HepG2 (cell line): ENCODE data around the gene TSPYL4. TPM values are rescaled to one million over a fixed set of nuclear protein-coding genes. Genes with fewer than 3 reads are reported as not detected.

Experiments
- CSRNP1 ChIP-seq: sonication (generic); formaldehyde crosslinking; IDR thresholded peaks from 2 replicates; pipeline ENCODE4 v1.8.1; 2023; ENCODE audit warnings: mild to moderate bottlenecking, missing genetic modification reagents
- ELK4 ChIP-seq: sonication (generic); formaldehyde crosslinking; IDR thresholded peaks from 2 replicates; pipeline ENCODE4 v1.9.0; 2021; ENCODE audit warnings: missing genetic modification reagents, borderline replicate concordance
- GATA4 ChIP-seq: sonication (generic); IDR thresholded peaks from 2 replicates; pipeline ENCODE4 v1.6.1; 2016; ENCODE audit warnings: antibody characterized with exemption, low read depth, borderline replicate concordance
- GATAD2A ChIP-seq: IDR thresholded peaks from 2 replicates; pipeline ENCODE4 v1.6.1; 2016
- ISL2 ChIP-seq: sonication (generic); formaldehyde crosslinking; IDR thresholded peaks from 2 replicates; pipeline ENCODE4 v1.5.0; 2020; ENCODE audit warnings: missing genetic modification reagents
- KAT8 ChIP-seq: IDR thresholded peaks from 2 replicates; pipeline ENCODE4 v1.6.1; 2016; ENCODE audit warnings: missing genetic modification reagents, missing compliant biosample characterization
- PITX1 ChIP-seq: sonication (generic); formaldehyde crosslinking; IDR thresholded peaks from 2 replicates; pipeline ENCODE4 v1.5.1; 2020; ENCODE audit warnings: mild to moderate bottlenecking, missing genetic modification reagents
- RFX3 ChIP-seq: IDR thresholded peaks from 2 replicates; pipeline ENCODE4 v1.6.1; 2016; ENCODE audit warnings: missing biosample characterization, missing genetic modification reagents
- RFXAP ChIP-seq: sonication (generic); formaldehyde crosslinking; IDR thresholded peaks from 2 replicates; pipeline ENCODE4 v1.4.0; 2020; ENCODE audit warnings: missing genetic modification reagents, borderline replicate concordance
- ZBTB25 ChIP-seq: IDR thresholded peaks from 2 replicates; pipeline ENCODE4 v1.6.1; 2018; ENCODE audit warnings: missing genetic modification reagents
- ZNF30 ChIP-seq: sonication (generic); formaldehyde crosslinking; IDR thresholded peaks from 2 replicates; pipeline ENCODE4 v1.5.0; 2020; ENCODE audit warnings: mild to moderate bottlenecking, missing genetic modification reagents
- ZNF781 ChIP-seq: sonication (generic); formaldehyde crosslinking; IDR thresholded peaks from 2 replicates; pipeline ENCODE4 v1.5.1; 2020; ENCODE audit warnings: borderline replicate concordance, mild to moderate bottlenecking, missing genetic modification reagents; ENCODE audit errors: not compliant biosample characterization
- polyA plus RNA-seq, 8 experiments: library from polyadenylated mRNA; depleted of rRNA in 3 of 8; stranded (reverse) in 7 of 8; unstranded in 1 of 8; fragments of >200 nt; fragmentation: Illumina TruSeq in 4 of 8; extraction: Trizol in 4 of 8; gene quantifications; 2 replicates each; pipeline versions ENCODE4 v1.2.1 to v1.2.3, GENCODE V29; 2011 to 2016; ENCODE audit warnings: low read depth in 4 of 8, missing spikeins in 1 of 8, mixed read lengths in 1 of 8; ENCODE audit not compliant: insufficient read depth in 1 of 8
- total RNA-seq, 5 experiments: library from RNA; depleted of rRNA; stranded (reverse); fragments of >200 nt; fragmentation: Illumina TruSeq; extraction: Trizol; gene quantifications; 2 replicates each; pipeline ENCODE4 v1.2.3, GENCODE V29; 2016; ENCODE audit warnings: low read depth in 1 of 5
- TF ChIP-seq, protein P1 (sequence below): IDR thresholded peaks from 2 replicates; pipeline ENCODE4 v1.6.1; 2016; ENCODE audit warnings: low read depth, borderline replicate concordance
- TF ChIP-seq, protein P2 (sequence below): sonication (generic); formaldehyde crosslinking; IDR thresholded peaks from 2 replicates; pipeline ENCODE4 v1.4.0; 2020; ENCODE audit warnings: missing genetic modification reagents
- TF ChIP-seq, protein P3 (sequence below): IDR thresholded peaks from 2 replicates; pipeline ENCODE4 v1.6.1; 2016; ENCODE audit warnings: low read depth, missing genetic modification reagents, missing compliant biosample characterization

The TSPYL4 gene
- total and polyA plus RNA-seq, 2 of the 13 experiments (the other 11 are each of a cell fraction or from before 2014, with no cell fraction given): 18.0 to 19.7 TPM

- TF ChIP-seq RFXAP (peak; percentile 100), RFX3 (CRISPR knock-in tag) (peak; percentile 96), PITX1 (peak; percentile 47; the same call in 1 of the 2 replicates), GATA4 (0 out of 2 replicates have a peak, but pooled peaks have one; percentile 12), ZNF781 (CRISPR knock-in tag) (peak; percentile 80), ISL2 (0 out of 2 replicates have a peak, but pooled peaks have one; percentile 49), KAT8 (CRISPR knock-in tag) (peak; percentile 69), GATAD2A (CRISPR knock-in tag) (peak; percentile 7), CSRNP1 (CRISPR knock-in tag) (peak; percentile 96), ELK4 (no peak), ZNF30 (CRISPR knock-in tag) (peak; percentile 26; the same call in 1 of the 2 replicates), ZBTB25 (no peak; the same call in 1 of the 2 replicates)
- TF ChIP-seq, protein P1, sequence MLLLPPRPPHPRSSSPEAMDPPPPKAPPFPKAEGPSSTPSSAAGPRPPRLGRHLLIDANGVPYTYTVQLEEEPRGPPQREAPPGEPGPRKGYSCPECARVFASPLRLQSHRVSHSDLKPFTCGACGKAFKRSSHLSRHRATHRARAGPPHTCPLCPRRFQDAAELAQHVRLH (CRISPR knock-in tag): 0 out of 2 replicates have a peak, but pooled peaks have one; percentile 38
- TF ChIP-seq, protein P2, sequence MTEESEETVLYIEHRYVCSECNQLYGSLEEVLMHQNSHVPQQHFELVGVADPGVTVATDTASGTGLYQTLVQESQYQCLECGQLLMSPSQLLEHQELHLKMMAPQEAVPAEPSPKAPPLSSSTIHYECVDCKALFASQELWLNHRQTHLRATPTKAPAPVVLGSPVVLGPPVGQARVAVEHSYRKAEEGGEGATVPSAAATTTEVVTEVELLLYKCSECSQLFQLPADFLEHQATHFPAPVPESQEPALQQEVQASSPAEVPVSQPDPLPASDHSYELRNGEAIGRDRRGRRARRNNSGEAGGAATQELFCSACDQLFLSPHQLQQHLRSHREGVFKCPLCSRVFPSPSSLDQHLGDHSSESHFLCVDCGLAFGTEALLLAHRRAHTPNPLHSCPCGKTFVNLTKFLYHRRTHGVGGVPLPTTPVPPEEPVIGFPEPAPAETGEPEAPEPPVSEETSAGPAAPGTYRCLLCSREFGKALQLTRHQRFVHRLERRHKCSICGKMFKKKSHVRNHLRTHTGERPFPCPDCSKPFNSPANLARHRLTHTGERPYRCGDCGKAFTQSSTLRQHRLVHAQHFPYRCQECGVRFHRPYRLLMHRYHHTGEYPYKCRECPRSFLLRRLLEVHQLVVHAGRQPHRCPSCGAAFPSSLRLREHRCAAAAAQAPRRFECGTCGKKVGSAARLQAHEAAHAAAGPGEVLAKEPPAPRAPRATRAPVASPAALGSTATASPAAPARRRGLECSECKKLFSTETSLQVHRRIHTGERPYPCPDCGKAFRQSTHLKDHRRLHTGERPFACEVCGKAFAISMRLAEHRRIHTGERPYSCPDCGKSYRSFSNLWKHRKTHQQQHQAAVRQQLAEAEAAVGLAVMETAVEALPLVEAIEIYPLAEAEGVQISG: peak; percentile 14; the same call in 1 of the 2 replicates
- TF ChIP-seq, protein P3, sequence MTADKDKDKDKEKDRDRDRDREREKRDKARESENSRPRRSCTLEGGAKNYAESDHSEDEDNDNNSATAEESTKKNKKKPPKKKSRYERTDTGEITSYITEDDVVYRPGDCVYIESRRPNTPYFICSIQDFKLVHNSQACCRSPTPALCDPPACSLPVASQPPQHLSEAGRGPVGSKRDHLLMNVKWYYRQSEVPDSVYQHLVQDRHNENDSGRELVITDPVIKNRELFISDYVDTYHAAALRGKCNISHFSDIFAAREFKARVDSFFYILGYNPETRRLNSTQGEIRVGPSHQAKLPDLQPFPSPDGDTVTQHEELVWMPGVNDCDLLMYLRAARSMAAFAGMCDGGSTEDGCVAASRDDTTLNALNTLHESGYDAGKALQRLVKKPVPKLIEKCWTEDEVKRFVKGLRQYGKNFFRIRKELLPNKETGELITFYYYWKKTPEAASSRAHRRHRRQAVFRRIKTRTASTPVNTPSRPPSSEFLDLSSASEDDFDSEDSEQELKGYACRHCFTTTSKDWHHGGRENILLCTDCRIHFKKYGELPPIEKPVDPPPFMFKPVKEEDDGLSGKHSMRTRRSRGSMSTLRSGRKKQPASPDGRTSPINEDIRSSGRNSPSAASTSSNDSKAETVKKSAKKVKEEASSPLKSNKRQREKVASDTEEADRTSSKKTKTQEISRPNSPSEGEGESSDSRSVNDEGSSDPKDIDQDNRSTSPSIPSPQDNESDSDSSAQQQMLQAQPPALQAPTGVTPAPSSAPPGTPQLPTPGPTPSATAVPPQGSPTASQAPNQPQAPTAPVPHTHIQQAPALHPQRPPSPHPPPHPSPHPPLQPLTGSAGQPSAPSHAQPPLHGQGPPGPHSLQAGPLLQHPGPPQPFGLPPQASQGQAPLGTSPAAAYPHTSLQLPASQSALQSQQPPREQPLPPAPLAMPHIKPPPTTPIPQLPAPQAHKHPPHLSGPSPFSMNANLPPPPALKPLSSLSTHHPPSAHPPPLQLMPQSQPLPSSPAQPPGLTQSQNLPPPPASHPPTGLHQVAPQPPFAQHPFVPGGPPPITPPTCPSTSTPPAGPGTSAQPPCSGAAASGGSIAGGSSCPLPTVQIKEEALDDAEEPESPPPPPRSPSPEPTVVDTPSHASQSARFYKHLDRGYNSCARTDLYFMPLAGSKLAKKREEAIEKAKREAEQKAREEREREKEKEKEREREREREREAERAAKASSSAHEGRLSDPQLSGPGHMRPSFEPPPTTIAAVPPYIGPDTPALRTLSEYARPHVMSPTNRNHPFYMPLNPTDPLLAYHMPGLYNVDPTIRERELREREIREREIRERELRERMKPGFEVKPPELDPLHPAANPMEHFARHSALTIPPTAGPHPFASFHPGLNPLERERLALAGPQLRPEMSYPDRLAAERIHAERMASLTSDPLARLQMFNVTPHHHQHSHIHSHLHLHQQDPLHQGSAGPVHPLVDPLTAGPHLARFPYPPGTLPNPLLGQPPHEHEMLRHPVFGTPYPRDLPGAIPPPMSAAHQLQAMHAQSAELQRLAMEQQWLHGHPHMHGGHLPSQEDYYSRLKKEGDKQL (CRISPR knock-in tag): no peak
Measured at GRCh38 chr6:116253505-116254296, at the start of gene TSPYL4 (continued).
